Measurements from ENCODE around the gene PIEZO2.
"Not testable (repeated sequence)": the region's sequence is repeated elsewhere in the genome, so short reads cannot be mapped to it uniquely, and the experiment has no call there.

Gene PIEZO2

DNA sequence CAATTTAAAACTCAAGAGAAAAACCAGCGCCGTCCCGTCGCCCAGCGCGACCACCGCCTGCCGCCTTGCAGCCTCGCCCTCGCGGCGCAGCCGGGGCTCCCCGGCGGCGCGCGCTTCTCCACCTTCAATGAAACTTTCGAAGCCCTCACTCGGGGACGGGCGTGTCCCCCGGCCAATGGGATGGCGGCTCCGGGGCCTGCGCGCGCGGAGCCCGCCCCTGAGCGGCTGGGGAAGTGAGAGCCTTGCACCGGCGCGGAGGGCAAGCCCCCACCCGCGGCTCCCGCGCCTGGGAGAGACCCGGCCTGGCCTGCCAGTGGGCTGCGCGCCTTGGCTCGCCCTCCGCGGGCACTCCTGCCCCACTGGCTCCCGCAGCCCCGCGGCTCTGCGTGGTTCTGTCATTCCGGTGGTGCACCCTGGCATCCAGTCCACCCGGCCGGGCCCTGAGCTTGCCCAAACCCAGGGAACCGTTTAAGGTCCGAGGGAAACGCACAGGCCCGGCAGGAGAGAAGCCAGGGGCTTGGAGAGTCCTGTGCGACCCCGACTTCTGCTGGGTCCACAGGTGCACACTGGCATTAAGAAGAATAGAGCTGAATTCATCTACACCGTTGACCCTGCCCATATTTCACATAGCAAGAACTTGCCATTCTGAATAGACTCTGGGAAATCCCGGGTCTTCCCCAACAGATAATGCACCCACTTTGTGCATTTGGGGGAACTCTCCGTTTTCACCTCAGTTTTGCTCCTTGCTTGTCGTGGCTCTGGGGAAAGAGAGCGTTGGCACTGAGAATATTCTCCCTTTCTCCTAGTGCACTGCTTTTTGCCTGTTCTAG is at the start of gene PIEZO2:
Gene PIEZO2, minus strand, starts transcription at position 129 of the 830 bp plus-strand sequence. CDS start 981 bp downstream, outside the sequence.
- ATAC-seq, result no peak
- no peak for TF ChIP-seq RARB (CRISPR knock-in tag; IDR thresholded peaks at IDR 0.05)
- no peak for TF ChIP-seq BACH2 (CRISPR knock-in tag; IDR thresholded peaks at IDR 0.05; ENCODE audit: borderline replicate concordance)
- TF ChIP-seq SNAI2 (CRISPR knock-in tag; IDR thresholded peaks at IDR 0.05), result no peak
- no peak for TF ChIP-seq CSDC2 (CRISPR knock-in tag; IDR thresholded peaks at IDR 0.05)
- TF ChIP-seq OSR1 (CRISPR knock-in tag; IDR thresholded peaks at IDR 0.05), result no peak
- TF ChIP-seq ISL1 (CRISPR knock-in tag; IDR thresholded peaks at IDR 0.05), result no peak
- no peak for TF ChIP-seq ZFP30 (CRISPR knock-in tag; IDR thresholded peaks at IDR 0.05)
- TF ChIP-seq ZC3H10 (CRISPR knock-in tag; IDR thresholded peaks at IDR 0.05), result no peak
- no peak for TF ChIP-seq ZNF565 (CRISPR knock-in tag; conservative IDR thresholded peaks at IDR 0.05; ENCODE audit: low read depth)
- TF ChIP-seq, protein P1, sequence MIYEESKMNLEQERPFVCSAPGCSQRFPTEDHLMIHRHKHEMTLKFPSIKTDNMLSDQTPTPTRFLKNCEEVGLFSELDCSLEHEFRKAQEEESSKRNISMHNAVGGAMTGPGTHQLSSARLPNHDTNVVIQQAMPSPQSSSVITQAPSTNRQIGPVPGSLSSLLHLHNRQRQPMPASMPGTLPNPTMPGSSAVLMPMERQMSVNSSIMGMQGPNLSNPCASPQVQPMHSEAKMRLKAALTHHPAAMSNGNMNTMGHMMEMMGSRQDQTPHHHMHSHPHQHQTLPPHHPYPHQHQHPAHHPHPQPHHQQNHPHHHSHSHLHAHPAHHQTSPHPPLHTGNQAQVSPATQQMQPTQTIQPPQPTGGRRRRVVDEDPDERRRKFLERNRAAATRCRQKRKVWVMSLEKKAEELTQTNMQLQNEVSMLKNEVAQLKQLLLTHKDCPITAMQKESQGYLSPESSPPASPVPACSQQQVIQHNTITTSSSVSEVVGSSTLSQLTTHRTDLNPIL (CRISPR knock-in tag; IDR thresholded peaks at IDR 0.05; ENCODE audit: low read depth), result no peak
- TF ChIP-seq PPARA (CRISPR knock-in tag; IDR thresholded peaks at IDR 0.05; ENCODE audit: borderline replicate concordance), result no peak

DNA sequence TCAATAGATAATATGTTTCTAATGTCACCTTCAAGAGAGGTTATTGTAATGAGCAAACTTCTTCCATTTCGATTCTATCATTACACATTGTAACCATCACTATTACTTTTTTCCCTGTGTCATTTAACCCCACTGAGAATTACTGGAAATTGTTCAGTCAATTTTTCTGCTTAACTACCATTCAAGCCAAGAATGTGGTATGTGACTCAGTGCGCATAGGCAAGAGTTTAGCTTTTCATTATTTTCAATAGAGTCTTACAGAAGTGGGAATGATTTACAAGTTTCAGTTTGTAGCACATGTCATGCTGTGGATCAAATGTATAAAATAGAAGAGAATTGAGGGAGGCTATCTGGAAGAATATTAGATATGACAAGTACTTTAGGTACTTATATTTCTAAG is 34.3 kb upstream of the PIEZO2 start:
- TF ChIP-seq CSRNP3 (CRISPR knock-in tag; IDR thresholded peaks at IDR 0.05) (no peak), TSHZ2 (CRISPR knock-in tag; IDR thresholded peaks at IDR 0.05) (no peak), TCF4 (CRISPR knock-in tag; IDR thresholded peaks at IDR 0.05; ENCODE audit: borderline replicate concordance) (no peak), CSDC2 (CRISPR knock-in tag; IDR thresholded peaks at IDR 0.05) (no peak), TOX (CRISPR knock-in tag; IDR thresholded peaks at IDR 0.05; ENCODE audit: borderline replicate concordance) (no peak)
- TF ChIP-seq, protein P1 (CRISPR knock-in tag; IDR thresholded peaks at IDR 0.05; ENCODE audit: low read depth), result no peak
- TF ChIP-seq, protein P2, sequence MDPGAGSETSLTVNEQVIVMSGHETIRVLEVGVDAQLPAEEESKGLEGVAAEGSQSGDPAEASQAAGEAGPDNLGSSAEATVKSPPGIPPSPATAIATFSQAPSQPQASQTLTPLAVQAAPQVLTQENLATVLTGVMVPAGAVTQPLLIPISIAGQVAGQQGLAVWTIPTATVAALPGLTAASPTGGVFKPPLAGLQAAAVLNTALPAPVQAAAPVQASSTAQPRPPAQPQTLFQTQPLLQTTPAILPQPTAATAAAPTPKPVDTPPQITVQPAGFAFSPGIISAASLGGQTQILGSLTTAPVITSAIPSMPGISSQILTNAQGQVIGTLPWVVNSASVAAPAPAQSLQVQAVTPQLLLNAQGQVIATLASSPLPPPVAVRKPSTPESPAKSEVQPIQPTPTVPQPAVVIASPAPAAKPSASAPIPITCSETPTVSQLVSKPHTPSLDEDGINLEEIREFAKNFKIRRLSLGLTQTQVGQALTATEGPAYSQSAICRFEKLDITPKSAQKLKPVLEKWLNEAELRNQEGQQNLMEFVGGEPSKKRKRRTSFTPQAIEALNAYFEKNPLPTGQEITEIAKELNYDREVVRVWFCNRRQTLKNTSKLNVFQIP (CRISPR knock-in tag; IDR thresholded peaks at IDR 0.05; ENCODE audit: borderline replicate concordance, low read depth), result no peak
- no peak for ATAC-seq

GRCh38 chr18:11181629-11182028 is 32.3 kb upstream of the PIEZO2 start:
- not testable (repeated sequence) for ATAC-seq

- ATAC-seq, result no peak
- no peak for TF ChIP-seq CSDC2 (CRISPR knock-in tag; IDR thresholded peaks at IDR 0.05)
- TF ChIP-seq ZNF70 (CRISPR knock-in tag; IDR thresholded peaks at IDR 0.05), result no peak
- TF ChIP-seq, protein P2 (CRISPR knock-in tag; IDR thresholded peaks at IDR 0.05; ENCODE audit: borderline replicate concordance, low read depth), result no peak
- no peak for TF ChIP-seq TSHZ2 (CRISPR knock-in tag; IDR thresholded peaks at IDR 0.05)
- no peak for TF ChIP-seq ARNTL (CRISPR knock-in tag; IDR thresholded peaks at IDR 0.05; ENCODE audit: borderline replicate concordance, low read depth)
- TF ChIP-seq ZC3H10 (CRISPR knock-in tag; IDR thresholded peaks at IDR 0.05), result no peak
- no peak for TF ChIP-seq TOX (CRISPR knock-in tag; IDR thresholded peaks at IDR 0.05; ENCODE audit: borderline replicate concordance)
- no peak for TF ChIP-seq ESRRG (CRISPR knock-in tag; IDR thresholded peaks at IDR 0.05)
These were observed 30.7 kb upstream of the PIEZO2 start for GRCh38 chr18:11179959-11180519.

Measured in SK-N-SH treated with all-trans-retinoic acid at 6 μM for 48 hours (cell line).